ENCODE data around the gene CATSPER3. TPM values are rescaled to one million over a fixed set of nuclear protein-coding genes. Genes with fewer than 3 reads are reported as not detected.

CATSPER3 gene
- total and polyA plus RNA-seq, 11 donors: 0.38 to 0.98 (median 0.61) TPM; not detected in 2

DNA sequence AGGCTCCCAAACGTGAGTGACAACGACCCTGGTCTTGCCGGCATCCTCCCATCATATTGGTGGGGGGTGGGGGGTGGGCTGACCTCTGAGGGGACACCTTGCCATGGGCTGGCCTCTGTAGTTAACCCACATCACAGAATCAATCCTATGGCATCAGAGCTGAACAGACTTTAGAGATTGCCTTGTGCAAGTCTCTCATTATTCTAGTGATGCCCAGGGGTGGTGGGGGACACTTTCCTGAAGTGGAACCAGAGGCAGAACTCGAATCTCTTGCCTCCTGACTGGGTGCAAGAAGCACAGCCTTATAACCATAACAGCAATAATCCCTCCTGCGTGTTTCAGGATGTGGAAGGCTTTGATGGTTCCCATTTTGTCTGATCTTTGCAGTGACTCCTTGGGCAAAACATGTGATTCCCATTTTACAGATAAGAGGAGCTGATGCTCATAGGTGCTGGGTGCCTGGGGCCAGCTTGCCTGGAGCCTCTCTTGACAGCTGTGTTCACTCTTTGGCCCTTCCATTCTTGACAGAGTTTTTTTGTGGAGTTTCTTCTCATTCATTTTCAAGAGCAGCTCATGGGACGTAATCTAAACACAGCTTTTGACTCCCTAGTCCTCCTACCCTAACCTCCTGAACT, 84.9 kb downstream of the CATSPER3 start:
- Histone ChIP-seq H3K27ac (no peak overlapping the region), H3K27me3 (peaks cover 0 to 63% (median 12%) of the 10 kb centered on the region in 9 donors), H3K4me3 (no peak overlapping the region), H3K9me3 (no peaks in the 10 kb centered on the region), H3K4me1 (peaks cover 0 to 12% (median 0%) of the 10 kb centered on the region in 12 donors), H3K36me3 (no peaks in the 10 kb centered on the region)
- ATAC-seq (no peak), DNase-seq (no peak)
- intact Hi-C loops (cut with DNase I): no loop called here
- 41 to 72% (median 46%) methylated on average over 3 to 6 of the region's 6 CpGs for WGBS, 4 donors
- TF ChIP-seq, protein P1, sequence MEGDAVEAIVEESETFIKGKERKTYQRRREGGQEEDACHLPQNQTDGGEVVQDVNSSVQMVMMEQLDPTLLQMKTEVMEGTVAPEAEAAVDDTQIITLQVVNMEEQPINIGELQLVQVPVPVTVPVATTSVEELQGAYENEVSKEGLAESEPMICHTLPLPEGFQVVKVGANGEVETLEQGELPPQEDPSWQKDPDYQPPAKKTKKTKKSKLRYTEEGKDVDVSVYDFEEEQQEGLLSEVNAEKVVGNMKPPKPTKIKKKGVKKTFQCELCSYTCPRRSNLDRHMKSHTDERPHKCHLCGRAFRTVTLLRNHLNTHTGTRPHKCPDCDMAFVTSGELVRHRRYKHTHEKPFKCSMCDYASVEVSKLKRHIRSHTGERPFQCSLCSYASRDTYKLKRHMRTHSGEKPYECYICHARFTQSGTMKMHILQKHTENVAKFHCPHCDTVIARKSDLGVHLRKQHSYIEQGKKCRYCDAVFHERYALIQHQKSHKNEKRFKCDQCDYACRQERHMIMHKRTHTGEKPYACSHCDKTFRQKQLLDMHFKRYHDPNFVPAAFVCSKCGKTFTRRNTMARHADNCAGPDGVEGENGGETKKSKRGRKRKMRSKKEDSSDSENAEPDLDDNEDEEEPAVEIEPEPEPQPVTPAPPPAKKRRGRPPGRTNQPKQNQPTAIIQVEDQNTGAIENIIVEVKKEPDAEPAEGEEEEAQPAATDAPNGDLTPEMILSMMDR (IDR thresholded peaks at IDR 0.05): no peak
- TF ChIP-seq POLR2A (IDR thresholded peaks at IDR 0.05): no peak

DNA sequence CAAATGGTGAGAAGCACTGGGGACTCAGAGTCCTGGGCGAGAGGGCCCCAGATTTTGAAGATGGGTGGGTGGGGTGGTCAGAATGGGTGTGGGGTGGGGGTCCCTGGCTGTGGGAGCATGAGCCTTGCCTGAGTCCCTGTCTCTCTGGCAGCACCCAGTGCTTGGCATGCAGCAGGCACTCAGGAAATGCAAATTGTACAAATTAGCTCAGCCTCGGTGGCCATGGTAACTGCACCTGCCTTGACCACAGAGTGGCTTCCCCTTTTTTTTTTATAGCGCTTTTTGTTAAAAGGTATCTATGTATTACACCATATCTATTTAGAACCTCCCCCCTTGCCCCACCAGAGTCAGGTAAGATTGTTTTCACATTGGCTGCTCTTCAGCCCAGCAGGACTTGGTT, 85.6 kb downstream of the CATSPER3 start:
- no peaks in the 10 kb centered on the region for H3K36me3 ChIP-seq
- WGBS, 4 donors: 69 to 80% (median 73%) methylated on average over 3 of the region's 3 CpGs
- TF ChIP-seq POLR2A (IDR thresholded peaks at IDR 0.05): no peak
- TF ChIP-seq, protein P1 (IDR thresholded peaks at IDR 0.05): no peak
- no peaks in the 10 kb centered on the region for H3K9me3 ChIP-seq
- intact Hi-C loops (cut with DNase I): no loop called here
- DNase-seq: no peak
- H3K27me3 ChIP-seq: peaks cover 0 to 57% (median 12%) of the 10 kb centered on the region in 9 donors
- no peak for ATAC-seq
- H3K4me1 ChIP-seq: peaks cover 0 to 12% (median 0%) of the 10 kb centered on the region in 12 donors
- H3K27ac ChIP-seq: no peak overlapping the region
- no peak overlapping the region for H3K4me3 ChIP-seq

DNA sequence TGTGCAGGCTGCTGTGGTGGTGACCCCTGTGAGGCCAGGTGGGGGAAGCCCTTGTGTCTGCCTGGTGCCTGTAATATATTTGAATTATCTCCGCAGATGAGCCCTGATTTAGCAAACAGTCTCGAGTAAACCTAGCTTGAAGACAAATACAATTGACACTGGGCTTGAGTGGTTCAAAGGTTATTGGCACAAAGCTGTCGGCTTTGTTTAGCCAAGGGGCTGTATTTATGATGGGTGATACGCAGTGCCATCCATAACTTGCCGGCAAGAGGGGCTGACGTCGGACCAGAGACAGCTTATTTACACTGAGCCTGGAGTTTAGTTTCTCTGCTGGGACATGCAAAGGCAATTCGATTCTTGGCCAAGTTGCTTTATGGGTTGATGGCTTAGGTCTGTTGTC, 86.3 kb downstream of the CATSPER3 start:
- Histone ChIP-seq H3K36me3 (no peaks in the 10 kb centered on the region), H3K9me3 (no peaks in the 10 kb centered on the region), H3K4me1 (peaks cover 0 to 12% (median 0%) of the 10 kb centered on the region in 12 donors), H3K4me3 (no peak overlapping the region), H3K27me3 (peaks cover 0 to 54% (median 12%) of the 10 kb centered on the region in 9 donors), H3K27ac (no peak overlapping the region)
- WGBS, 4 donors: 74 to 80% (median 78%) methylated on average over 8 of the region's 8 CpGs
- intact Hi-C loops (cut with DNase I): no loop called here
- DNase-seq (no peak), ATAC-seq (no peak)
- TF ChIP-seq, protein P1 (IDR thresholded peaks at IDR 0.05): no peak
- no peak for TF ChIP-seq POLR2A (IDR thresholded peaks at IDR 0.05)

DNA sequence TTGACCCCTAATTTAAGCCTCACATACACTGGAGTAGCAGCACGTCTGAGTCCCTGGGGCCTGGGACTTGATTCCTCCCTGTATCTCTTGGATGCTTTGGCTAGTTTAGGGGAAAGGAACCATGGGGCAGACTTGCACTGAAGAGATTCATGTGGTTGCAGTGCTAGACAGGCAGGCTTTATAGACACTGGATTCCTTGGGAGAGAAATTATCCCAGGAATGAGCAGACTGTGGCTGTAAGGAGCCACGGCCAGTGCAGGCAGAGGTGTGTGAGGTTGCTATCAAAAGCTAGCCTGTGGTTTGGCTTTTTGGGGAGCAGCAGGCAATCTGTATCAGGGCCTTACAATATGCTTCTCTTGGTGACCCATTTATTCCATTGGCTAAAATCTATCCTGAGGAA, 86.8 kb downstream of the CATSPER3 start:
- ATAC-seq (no peak), DNase-seq (no peak)
- no peaks in the 10 kb centered on the region for H3K9me3 ChIP-seq
- no peak overlapping the region for H3K27ac ChIP-seq
- H3K4me1 ChIP-seq: peaks cover 0 to 12% (median 0%) of the 10 kb centered on the region in 12 donors
- TF ChIP-seq, protein P1 (IDR thresholded peaks at IDR 0.05): no peak
- TF ChIP-seq POLR2A (IDR thresholded peaks at IDR 0.05): no peak
- intact Hi-C loops (cut with DNase I): no loop called here
- no peak overlapping the region for H3K4me3 ChIP-seq
- WGBS, 4 donors: 62 to 74% (median 72%) methylated on average over 2 of the region's 2 CpGs
- H3K36me3 ChIP-seq: no peaks in the 10 kb centered on the region
- peaks cover 0 to 50% (median 12%) of the 10 kb centered on the region in 9 donors for H3K27me3 ChIP-seq

All from heart left ventricle (tissue), 16 donors.